HG03097 (cell line): ENCODE data around the gene CLBA1.
"Not testable (repeated sequence)": the region's sequence is repeated elsewhere in the genome, so short reads cannot be mapped to it uniquely, and the experiment has no call there.

Experiments used
- ATAC-seq: cut with Tn5 transposase; IDR thresholded peaks from one replicate; pipeline ENCODE4 v1.9.1; 2021; ENCODE audit not compliant: unreplicated experiment, low FRiP score

Gene CLBA1

DNA sequence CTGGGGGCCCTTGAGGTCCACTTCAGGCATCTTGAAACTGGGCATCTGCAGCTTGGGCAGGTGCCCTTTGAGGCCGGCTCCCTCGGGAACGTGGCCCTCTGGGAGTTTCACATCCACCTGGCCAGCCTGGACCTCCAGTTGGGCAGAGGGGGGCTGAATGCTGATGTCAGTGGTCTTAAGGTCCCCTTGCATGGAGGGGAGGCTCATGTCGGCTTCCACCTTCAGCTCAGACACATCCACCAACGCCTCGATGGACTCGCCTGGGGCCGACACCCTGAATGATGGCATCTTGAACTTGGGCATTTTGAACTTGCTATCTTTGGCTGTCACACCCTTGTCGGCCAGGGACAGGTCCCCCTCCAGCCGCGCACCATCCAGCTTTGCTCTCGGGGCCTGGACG, 38.4 kb upstream of the CLBA1 start:
- ATAC-seq = not testable (repeated sequence)

DNA sequence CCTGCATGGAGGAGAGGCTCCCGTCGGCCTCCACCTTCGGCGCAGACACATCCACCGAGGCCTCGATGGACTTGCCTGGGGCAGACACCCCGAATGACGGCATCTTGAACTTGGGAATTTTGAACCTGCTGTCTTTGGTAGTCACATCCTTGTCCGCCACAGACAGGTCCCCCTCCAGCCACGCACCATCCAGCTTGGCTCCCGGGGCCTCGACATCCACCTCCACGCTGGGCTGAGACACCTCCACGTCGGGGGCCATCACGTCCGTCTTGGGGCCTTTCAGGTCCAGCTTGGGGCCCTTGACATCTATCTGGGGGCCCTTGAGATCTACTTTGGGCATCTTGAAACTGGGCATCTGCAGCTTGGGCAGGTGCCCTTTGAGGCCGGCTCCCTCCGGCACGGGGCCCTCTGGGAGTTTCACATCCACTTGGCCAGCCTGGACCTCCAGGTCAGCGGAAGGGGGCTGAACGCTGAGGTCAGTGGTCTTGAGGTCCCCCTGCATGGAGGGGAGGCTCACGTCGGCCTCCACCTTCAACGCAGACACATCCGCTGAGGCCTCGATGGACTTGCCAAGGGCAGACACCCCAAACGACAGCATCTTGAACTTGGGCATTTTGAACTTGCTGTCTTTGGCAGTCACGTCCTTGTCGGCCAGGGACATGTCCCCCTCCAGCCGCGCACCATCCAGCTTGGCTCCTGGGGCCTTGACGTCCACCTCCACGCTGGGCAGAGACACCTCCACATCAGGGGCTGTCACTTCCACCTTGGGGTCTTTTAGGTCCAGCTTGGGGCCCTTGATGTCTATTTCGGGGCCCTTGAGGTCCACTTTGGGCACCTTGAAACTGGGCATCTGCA, 37.5 kb upstream of the CLBA1 start:
- not testable (repeated sequence) for ATAC-seq

DNA sequence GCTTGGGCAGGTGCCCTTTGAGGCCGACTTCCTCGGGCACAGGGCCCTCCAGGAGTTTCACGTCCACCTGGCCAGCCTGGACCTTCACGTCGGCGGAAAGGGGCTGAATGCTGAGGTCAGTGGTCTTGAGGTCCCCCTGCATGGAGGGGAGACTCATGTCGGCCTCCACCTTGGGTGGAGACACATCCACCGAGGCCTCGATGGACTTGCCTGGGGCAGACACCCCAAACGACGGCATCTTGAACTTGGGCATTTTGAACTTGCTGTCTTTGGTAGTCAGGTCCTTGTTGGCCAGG, 36.9 kb upstream of the CLBA1 start:
- ATAC-seq = no peak

DNA sequence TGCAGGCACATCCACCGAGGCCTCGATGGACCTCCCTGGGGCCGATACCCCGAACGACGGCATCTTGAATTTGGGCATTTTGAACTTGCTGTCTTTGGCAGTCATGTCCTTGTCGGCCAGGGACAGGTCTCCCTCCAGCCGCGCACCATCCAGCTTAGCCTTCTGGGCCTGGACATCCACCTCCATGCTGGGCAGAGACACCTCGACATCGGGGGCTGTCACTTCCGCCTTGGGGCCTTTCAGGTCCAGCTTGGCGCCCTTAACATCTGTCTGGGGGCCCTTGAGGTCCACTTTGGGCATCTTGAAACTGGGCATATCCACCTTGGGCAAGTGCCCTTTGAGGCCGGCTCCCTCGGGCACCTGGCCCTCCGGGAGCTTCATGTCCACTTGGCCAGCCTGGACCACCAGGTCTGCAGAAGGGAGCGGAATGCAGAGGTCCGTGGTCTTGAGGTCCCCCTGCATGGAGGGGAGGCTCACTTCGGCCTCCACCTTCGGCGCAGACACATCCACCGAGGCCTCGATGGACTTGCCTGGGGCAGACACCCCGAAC, 36.1 kb upstream of the CLBA1 start:
- ATAC-seq = not testable (repeated sequence)

GRCh38 chr14:104950021-104950420, 35.6 kb upstream of the CLBA1 start:
- ATAC-seq = no peak

DNA sequence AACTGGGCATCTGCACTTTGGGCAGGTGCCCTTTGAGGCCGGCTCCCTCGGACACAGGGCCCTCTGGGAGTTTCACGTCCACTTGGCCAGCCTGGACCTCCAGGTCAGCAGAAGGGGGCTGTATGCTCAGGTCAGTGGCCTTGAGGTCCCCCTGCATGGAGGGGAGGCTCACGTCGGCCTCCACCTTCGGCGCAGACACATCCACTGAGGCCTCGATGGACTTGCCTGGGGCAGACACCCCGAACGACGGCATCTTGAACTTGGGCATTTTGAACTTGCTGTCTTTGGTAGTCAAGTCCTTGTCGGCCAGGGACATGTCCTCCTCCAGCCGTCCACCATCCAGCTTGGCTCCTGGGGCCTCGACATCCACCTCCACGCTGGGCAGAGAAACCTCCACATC, 34.9 kb upstream of the CLBA1 start:
- ATAC-seq = not testable (repeated sequence)

DNA sequence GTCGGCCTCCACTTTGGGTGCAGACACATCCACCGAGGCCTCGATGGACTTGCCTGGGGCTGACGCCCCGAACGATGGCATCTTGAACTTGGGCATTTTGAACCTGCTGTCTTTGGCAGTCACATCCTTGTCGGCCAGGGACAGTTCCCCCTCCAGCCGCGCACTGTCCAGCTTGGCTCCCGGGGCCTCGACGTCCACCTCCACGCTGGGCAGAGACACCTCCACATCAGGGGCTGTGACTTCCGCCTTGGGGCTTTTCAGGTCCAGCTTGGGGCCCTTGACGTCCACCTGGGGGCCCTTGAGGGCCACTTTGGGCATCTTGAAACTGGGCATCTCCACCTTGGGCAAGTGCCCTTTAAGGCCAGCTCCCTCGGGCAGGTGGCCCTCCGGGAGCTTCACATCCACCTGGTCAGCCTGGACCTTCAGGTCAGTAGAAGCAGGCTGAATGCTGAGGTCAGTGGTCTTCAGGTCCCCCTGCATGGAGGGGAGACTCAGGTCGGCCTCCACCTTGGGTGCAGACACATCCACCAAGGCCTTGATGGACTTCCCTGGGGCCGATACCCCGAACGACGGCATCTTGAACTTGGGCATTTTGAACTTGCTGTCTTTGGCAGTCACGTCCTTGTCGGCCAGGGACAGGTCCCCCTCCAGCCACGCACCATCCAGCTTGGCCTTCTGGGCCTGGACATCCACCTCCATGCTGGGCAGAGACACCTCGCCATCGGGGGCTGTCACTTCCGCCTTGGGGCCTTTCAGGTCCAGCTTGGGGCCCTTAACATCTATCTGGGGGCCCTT, 33.5 kb upstream of the CLBA1 start:
- ATAC-seq = not testable (repeated sequence)

- ATAC-seq = no peak
These were observed 32.5 kb upstream of the CLBA1 start for GRCh38 chr14:104953097-104953496.

DNA sequence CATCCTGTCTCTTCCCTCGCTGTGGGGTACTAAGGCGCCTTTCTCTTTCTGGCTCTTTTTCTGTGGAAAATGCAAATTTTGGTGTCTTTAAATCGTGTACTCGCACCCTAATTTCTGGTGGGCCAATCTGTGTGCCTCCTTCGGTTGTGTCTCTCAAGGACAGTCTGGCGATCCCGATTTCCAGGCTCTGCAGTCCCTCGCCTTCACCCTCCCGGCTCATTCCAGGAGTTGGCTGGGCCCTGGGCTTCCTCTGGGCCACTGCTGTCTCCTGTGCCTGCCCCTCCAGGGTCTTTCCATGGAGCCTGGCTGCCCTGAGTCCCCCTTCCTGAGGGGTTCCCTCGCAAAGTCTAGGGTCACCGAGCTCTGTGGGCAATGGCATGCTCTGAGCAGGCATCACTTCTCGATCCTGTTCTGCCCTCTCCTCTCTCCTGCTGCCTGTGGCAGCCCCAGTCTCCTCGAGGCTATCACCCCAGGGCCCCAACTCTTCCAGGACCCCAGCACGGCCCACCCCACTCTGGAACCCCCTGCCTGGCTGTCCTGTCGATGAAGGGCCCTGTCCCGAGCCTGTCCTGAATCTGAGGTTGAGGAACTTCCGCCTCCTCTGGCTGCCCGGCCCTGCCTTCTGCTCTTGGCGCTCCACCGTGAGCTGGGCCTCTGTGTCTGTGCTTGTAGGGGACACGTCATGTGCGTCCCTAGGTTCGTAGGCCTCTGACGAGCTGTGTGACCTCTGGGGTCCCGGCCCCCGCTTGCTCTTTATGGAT, 31.5 kb upstream of the CLBA1 start:
- ATAC-seq = no peak

DNA sequence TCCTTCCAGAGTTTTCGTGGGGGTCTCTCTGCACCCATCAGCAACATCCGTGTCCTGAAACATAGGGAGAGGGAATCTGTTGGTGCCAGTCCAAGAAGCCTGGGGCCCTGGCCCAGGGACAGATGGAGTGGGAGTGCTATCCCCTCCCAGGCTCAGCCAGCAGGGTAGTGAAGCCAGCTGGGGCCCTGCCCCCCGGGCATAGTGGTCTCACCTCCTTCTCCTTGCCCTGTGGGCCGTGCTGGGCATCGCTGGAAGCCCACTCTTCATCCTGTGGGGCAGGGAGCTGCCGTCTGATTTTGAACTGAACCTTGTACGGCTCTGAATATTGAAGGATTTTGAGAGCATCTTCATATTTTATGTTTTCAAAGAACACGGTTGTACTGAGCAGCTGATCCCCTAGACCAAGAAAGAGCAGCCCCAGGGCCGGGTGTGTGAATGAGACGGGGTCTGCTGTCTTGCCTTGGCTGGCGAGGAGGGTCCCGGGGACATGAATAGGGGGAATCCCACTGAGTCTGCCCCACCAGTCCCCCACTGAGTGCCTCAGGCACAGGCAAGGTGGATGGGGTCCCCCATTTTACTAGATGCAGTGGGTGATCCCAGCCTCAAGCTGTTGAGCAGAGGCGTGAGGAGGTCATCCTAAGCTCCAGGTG, 30.7 kb upstream of the CLBA1 start:
- ATAC-seq = no peak

GRCh38 chr14:104955396-104955770, 30.2 kb upstream of the CLBA1 start:
- no peak for ATAC-seq

DNA sequence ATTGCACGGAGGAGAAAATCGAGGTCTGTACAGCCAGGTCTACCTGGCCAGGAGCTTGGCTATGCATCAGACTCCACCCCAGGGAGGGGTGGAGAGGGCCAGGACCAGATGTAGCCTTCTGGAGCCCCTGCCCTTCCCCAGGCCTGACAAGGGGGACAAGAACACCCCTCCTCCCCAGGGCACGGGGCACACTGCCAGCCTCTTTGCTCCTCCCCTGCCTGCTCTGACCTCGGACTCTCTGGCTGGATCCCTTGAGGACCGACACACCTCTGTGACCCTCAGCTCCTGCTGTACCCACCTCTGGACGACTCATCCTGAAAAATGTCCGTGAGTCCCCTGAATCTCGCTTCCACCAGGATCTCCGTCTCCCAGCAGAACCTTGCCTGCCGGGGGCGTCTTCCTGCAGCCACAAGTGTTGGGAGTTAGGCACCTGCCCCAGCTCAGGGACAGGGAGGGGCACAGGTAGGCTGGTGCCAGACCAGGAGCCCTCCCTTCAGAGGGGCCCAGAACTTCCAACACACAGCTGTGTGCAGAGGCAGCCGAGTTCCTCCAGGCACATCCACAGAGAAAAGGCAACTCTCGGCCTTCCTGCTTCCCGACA, 29.2 kb upstream of the CLBA1 start:
- no peak for ATAC-seq

GRCh38 chr14:104957146-104958113, 28.2 kb upstream of the CLBA1 start:
- no peak for ATAC-seq

- ATAC-seq = no peak
These were observed 21.0 kb upstream of the CLBA1 start for GRCh38 chr14:104964546-104964945.

DNA sequence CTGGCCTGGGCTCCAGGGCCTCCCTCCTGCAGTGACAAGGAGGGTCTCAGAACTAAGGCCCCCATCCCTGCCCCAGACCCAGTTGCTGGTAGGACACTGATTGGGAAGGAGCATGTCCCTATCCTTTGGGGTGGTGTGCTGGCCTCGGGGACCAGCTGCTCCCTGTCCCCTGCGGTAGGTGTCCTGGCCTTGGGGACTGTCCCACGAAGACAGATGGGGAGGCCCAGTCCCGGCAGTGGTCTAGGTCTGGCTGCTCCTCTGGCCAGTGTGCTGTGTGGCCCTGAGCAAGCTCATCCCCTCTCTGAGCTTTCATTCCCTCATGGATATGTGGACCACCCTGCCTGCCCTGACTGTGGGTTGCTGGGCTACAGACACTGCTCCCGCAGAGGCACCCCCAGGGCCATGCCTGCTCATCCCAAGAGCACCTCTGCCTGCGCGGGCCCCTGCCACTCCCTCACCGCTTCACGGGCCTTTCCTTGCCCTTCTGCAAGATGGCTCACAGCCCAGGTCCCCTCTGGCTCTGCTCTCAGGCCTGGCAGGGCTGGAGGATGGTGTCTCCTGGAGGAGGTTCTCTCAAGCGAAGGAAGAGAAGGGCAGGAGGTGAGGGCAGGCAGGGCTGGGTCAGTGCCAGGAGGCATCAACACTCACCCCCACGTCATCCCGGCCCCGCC, 19.9 kb upstream of the CLBA1 start:
- ATAC-seq = no peak

DNA sequence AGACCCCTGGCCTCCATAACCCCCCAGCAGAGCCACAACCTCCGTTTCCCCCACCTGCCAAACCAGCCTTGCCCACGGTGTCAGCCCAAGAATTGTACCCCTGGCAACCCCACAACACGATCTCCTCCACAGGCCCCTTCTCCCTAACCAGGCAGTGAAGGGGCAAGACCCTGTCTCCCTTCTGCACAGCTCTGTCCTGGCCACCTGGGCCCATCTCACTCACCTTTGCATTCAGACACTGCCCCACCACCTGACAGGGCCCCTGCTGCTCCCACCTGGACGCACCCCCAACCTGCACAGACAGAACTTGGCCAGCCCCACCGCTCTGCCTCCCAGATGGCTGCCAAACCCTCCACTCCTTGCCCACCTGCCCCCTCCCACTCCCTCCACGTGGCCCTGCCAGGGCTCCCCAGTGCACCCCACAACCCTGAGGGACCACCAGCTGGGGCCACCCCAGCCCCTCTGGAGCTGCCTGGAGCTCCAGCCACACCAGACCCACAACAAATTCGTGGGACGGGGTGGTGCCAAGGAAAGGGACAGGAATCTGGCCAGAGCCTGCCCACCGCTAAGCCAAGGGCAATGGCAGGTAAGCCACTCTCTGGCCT, 19.2 kb upstream of the CLBA1 start:
- no peak for ATAC-seq

DNA sequence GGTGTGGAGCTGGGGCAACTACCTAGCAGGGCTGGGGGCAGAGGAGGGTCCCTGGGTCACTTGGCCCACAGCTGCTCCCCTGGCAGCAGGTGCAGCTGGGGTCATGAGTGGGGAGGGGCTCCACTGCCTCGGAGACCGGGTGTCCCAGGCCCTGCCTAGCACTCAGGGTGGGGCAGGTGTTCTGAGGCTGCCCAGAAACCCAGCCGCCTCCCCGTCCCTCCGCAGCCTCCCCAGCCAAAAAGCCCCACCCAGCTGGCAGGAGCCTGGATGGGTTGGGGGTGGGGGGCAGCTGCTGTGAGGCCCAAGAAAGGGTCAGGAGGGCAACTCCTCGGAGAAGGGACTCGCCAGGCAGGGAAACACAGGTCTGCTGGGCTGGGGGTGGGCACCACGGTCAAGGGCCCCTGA, 18.6 kb upstream of the CLBA1 start:
- no peak for ATAC-seq
